Cardiac muscle cell (in vitro differentiated cells and primary cell): Measurements from ENCODE around the gene SLC39A11. TPM values are rescaled to one million over a fixed set of nuclear protein-coding genes. Genes with fewer than 3 reads are reported as not detected.

Experiments used
- DNase-seq, 2 donors: peaks; one replicate each; pipeline versions ENCODE4 v3.0.0 to v3.0.0-alpha.2; 2010 to 2017; ENCODE audit warnings: low read depth in 1 of 2, low spot score in 1 of 2
- H3K27ac ChIP-seq: fragments of 200-600 bp; sonication (generic); 2 replicates; pipeline ENCODE4 v1.5.1; 2016
- H3K27me3 ChIP-seq: fragments of 200-600 bp; sonication (generic); 2 replicates; pipeline ENCODE4 v1.6.0; 2016; ENCODE audit warnings: control low read depth
- H3K36me3 ChIP-seq: fragments of 200-600 bp; sonication (generic); 2 replicates; pipeline ENCODE4 v1.5.1; 2016; ENCODE audit warnings: control low read depth
- H3K4me1 ChIP-seq: fragments of 200-600 bp; sonication (generic); 2 replicates; pipeline ENCODE4 v1.8.1; 2017; ENCODE audit warnings: low read depth, mild to moderate bottlenecking, mixed run types
- H3K4me3 ChIP-seq: fragments of 200-600 bp; sonication (generic); 2 replicates; pipeline ENCODE4 v1.5.1; 2016; ENCODE audit warnings: mild to moderate bottlenecking
- H3K9me3 ChIP-seq: fragments of 200-600 bp; sonication (generic); 2 replicates; pipeline ENCODE4 v1.5.1; 2017; ENCODE audit warnings: low read depth, mild to moderate bottlenecking, control low read depth
- polyA plus RNA-seq: library from polyadenylated mRNA; unstranded; fragments of >200 nt; fragmentation: Nextera tagmentation; extraction: Ambion mirVana; gene quantifications from 2 replicates; pipeline ENCODE4 v1.2.1, GENCODE V29; 2016
- total RNA-seq: library from RNA; depleted of rRNA; stranded (reverse); fragments of >200 nt; gene quantifications from 2 replicates; pipeline ENCODE4 v1.2.3, GENCODE V29; 2016
- TF ChIP-seq, protein P1 (sequence below): IDR thresholded peaks from 2 replicates; pipeline ENCODE4 v1.5.1; 2012; ENCODE audit warnings: low read depth, mild to moderate bottlenecking, low read length

SLC39A11 gene
- total and polyA plus RNA-seq, 2 experiments from 2014 or later, result 5.9 to 11.7 TPM

- H3K9me3 ChIP-seq, result no peaks in the 10 kb centered on the region
- DNase-seq, result peak in 1 of 2 donors; percentile 92
- TF ChIP-seq, protein P1, sequence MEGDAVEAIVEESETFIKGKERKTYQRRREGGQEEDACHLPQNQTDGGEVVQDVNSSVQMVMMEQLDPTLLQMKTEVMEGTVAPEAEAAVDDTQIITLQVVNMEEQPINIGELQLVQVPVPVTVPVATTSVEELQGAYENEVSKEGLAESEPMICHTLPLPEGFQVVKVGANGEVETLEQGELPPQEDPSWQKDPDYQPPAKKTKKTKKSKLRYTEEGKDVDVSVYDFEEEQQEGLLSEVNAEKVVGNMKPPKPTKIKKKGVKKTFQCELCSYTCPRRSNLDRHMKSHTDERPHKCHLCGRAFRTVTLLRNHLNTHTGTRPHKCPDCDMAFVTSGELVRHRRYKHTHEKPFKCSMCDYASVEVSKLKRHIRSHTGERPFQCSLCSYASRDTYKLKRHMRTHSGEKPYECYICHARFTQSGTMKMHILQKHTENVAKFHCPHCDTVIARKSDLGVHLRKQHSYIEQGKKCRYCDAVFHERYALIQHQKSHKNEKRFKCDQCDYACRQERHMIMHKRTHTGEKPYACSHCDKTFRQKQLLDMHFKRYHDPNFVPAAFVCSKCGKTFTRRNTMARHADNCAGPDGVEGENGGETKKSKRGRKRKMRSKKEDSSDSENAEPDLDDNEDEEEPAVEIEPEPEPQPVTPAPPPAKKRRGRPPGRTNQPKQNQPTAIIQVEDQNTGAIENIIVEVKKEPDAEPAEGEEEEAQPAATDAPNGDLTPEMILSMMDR, result no peak
- no peak overlapping the region for H3K4me3 ChIP-seq
- H3K27me3 ChIP-seq, result no peaks in the 10 kb centered on the region
- no peaks in the 10 kb centered on the region for H3K36me3 ChIP-seq
- no peak overlapping the region for H3K27ac ChIP-seq
- H3K4me1 ChIP-seq, result no peaks in the 10 kb centered on the region
Measured at GRCh38 chr17:73043686-73044581, 48.6 kb downstream of the SLC39A11 start.

GRCh38 chr17:73042809-73043685 is 49.4 kb downstream of the SLC39A11 start:
- no peak overlapping the region for H3K27ac ChIP-seq
- no peak overlapping the region for H3K4me3 ChIP-seq
- H3K27me3 ChIP-seq, result no peaks in the 10 kb centered on the region
- H3K36me3 ChIP-seq, result no peaks in the 10 kb centered on the region
- peak in 1 of 2 donors; percentile 91 for DNase-seq
- no peaks in the 10 kb centered on the region for H3K4me1 ChIP-seq
- TF ChIP-seq, protein P1, result no peak
- no peaks in the 10 kb centered on the region for H3K9me3 ChIP-seq

- H3K27me3 ChIP-seq, result no peaks in the 10 kb centered on the region
- no peaks in the 10 kb centered on the region for H3K4me1 ChIP-seq
- no peak for DNase-seq
- H3K36me3 ChIP-seq, result no peaks in the 10 kb centered on the region
- H3K9me3 ChIP-seq, result no peaks in the 10 kb centered on the region
- TF ChIP-seq, protein P1, result no peak
- H3K27ac ChIP-seq, result no peak overlapping the region
- no peak overlapping the region for H3K4me3 ChIP-seq
Measured at GRCh38 chr17:73042225-73042624, 50.3 kb downstream of the SLC39A11 start.

- Histone ChIP-seq H3K4me3 (no peak overlapping the region), H3K27me3 (no peaks in the 10 kb centered on the region)
Measured at GRCh38 chr17:73039282-73039681, 53.2 kb downstream of the SLC39A11 start.

GRCh38 chr17:73031472-73031871 is 61.0 kb downstream of the SLC39A11 start:
- Histone ChIP-seq H3K4me3 (no peak overlapping the region), H3K9me3 (no peaks in the 10 kb centered on the region), H3K27ac (no peak overlapping the region), H3K4me1 (no peaks in the 10 kb centered on the region), H3K27me3 (no peaks in the 10 kb centered on the region), H3K36me3 (no peaks in the 10 kb centered on the region)
- TF ChIP-seq, protein P1, result no peak
- DNase-seq, result no peak

More at GRCh38 chr17:73039282-73039681, 53.2 kb downstream of the SLC39A11 start:
- TF ChIP-seq, protein P1, result no peak
- DNase-seq, result no peak
- H3K4me1 ChIP-seq, result no peaks in the 10 kb centered on the region
- no peak overlapping the region for H3K27ac ChIP-seq
- no peaks in the 10 kb centered on the region for H3K9me3 ChIP-seq
- H3K36me3 ChIP-seq, result no peaks in the 10 kb centered on the region
